NT2/D1 (cell line): ENCODE results near the gene PHACTR4.

Experiments used
- SUZ12 ChIP-seq: IDR thresholded peaks from 2 replicates; pipeline ENCODE4 v1.6.1; 2011; ENCODE audit not compliant: insufficient read length, insufficient read depth; ENCODE audit errors: extremely low read depth
- YY1 ChIP-seq: IDR thresholded peaks from 2 replicates; pipeline ENCODE4 v1.6.1; 2011; ENCODE audit not compliant: insufficient read length, insufficient read depth
- ZNF274 ChIP-seq: IDR thresholded peaks from 2 replicates; pipeline ENCODE4 v1.6.1; 2011; ENCODE audit warnings: mild to moderate bottlenecking, low read depth, low read length

- no peak for TF ChIP-seq SUZ12
- no peak for TF ChIP-seq ZNF274
- no peak for TF ChIP-seq YY1
Observed at GRCh38 chr1:28365864-28366263, 3.7 kb upstream of the PHACTR4 start.
